ENCODE measurements around the gene ROBO3. TPM values are rescaled to one million over a fixed set of nuclear protein-coding genes. Genes with fewer than 3 reads are reported as not detected.

The ROBO3 gene
- total RNA-seq, 1 experiment from 2014 or later, result 30.7 TPM

DNA sequence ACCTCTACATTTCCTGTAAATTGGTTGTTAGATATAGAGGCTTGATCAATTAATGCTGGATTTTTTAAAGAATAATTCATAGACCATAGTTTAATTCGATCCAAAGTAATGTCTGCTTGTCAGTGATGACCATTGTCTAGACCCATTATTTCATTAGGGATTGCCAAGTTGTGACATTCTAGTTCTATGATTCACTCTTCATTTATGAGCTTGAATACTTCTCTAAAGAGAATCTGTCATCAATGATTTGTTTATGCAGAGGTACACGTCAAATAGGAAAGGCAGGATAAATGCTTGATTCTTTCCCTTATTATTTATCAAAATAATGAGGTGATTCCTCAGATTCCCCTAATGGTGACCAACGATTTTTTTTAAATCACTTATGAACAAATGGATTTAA is 24.0 kb upstream of the ROBO3 start (continued):
- TF ChIP-seq FOSL1 (IDR thresholded peaks at IDR 0.05; ENCODE audit: low read depth) (no peak), MAX (IDR thresholded peaks at IDR 0.05) (no peak)

DNA sequence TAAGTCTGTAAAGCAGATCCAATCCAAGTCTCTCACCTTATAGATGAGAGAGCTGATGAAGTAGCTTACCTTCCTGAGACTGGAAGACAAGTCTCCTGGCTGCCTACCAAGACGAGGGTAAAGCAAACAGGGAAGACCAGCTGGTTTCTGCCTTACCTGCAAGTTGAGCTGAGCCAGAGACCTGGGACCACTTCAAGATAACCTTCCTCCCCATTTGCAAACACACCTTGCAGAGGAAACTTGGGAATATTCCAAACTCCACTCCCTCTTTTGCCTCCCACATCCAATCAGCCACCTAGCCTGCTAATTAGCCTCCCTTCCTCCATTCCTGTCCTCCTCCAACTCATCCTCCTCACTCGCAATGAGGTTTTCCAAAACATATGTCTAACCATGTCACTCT is 23.4 kb upstream of the ROBO3 start:
- Histone ChIP-seq H3K4me1 (ENCODE audit: control insufficient read depth in 1 of 2, insufficient read depth in 2 of 2, low read length in 2 of 2) (peaks cover 2 to 4% of the 10 kb centered on the region in 2 experiments; a peak in 3 of 4 replicates), H3K27ac (ENCODE audit: low read depth, low read length) (no peak overlapping the region), H2AFZ (ENCODE audit: low read depth, low read length, poor library complexity, severe bottlenecking) (no peak overlapping the region), H3K9me2 (ENCODE audit: insufficient read depth) (no peaks in the 10 kb centered on the region), H3K27me3 (ENCODE audit: insufficient read depth, low read length) (peaks cover 38% of the 10 kb centered on the region), H3K9me3 (ENCODE audit: control insufficient read depth in 1 of 2, insufficient read depth in 1 of 2, low read depth in 1 of 2, low read length in 2 of 2) (no peaks in the 10 kb centered on the region), H3K36me3 (ENCODE audit: control insufficient read depth in 1 of 2, insufficient read depth in 2 of 2, low read length in 2 of 2) (no peaks in the 10 kb centered on the region), H3K79me2 (ENCODE audit: insufficient read depth, low read length) (no peaks in the 10 kb centered on the region), H3K4me2 (ENCODE audit: low read length) (no peak overlapping the region), H3K9ac (ENCODE audit: low read length) (no peak overlapping the region), H4K20me1 (ENCODE audit: insufficient read depth) (no peaks in the 10 kb centered on the region), H3K4me3 (replicated peaks in 1 of 2; ENCODE audit: low read depth in 1 of 2, low read length in 2 of 2) (no peak overlapping the region)
- POLR2A ChIA-PET, result no interaction called here
- no peak for TF ChIP-seq EZH2 (IDR thresholded peaks at IDR 0.05)
- TF ChIP-seq, protein P1, sequence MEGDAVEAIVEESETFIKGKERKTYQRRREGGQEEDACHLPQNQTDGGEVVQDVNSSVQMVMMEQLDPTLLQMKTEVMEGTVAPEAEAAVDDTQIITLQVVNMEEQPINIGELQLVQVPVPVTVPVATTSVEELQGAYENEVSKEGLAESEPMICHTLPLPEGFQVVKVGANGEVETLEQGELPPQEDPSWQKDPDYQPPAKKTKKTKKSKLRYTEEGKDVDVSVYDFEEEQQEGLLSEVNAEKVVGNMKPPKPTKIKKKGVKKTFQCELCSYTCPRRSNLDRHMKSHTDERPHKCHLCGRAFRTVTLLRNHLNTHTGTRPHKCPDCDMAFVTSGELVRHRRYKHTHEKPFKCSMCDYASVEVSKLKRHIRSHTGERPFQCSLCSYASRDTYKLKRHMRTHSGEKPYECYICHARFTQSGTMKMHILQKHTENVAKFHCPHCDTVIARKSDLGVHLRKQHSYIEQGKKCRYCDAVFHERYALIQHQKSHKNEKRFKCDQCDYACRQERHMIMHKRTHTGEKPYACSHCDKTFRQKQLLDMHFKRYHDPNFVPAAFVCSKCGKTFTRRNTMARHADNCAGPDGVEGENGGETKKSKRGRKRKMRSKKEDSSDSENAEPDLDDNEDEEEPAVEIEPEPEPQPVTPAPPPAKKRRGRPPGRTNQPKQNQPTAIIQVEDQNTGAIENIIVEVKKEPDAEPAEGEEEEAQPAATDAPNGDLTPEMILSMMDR (IDR thresholded peaks at IDR 0.05 in 2 of 3, conservative IDR thresholded peaks at IDR 0.05 in 1 of 3; ENCODE audit: borderline replicate concordance in 1 of 3, insufficient read depth in 1 of 3, low read depth in 2 of 3, low read length in 2 of 3), result no peak
- no peak for TF ChIP-seq EGR1 (IDR thresholded peaks at IDR 0.05; ENCODE audit: low read depth)
- TF ChIP-seq SRF (IDR thresholded peaks at IDR 0.05; ENCODE audit: low read depth), result no peak
- TF ChIP-seq CEBPB (IDR thresholded peaks at IDR 0.05; ENCODE audit: low read depth), result no peak
- TF ChIP-seq EZH2phosphoT487 (IDR thresholded peaks at IDR 0.05; ENCODE audit: borderline replicate concordance), result no peak
- TF ChIP-seq, protein P2, sequence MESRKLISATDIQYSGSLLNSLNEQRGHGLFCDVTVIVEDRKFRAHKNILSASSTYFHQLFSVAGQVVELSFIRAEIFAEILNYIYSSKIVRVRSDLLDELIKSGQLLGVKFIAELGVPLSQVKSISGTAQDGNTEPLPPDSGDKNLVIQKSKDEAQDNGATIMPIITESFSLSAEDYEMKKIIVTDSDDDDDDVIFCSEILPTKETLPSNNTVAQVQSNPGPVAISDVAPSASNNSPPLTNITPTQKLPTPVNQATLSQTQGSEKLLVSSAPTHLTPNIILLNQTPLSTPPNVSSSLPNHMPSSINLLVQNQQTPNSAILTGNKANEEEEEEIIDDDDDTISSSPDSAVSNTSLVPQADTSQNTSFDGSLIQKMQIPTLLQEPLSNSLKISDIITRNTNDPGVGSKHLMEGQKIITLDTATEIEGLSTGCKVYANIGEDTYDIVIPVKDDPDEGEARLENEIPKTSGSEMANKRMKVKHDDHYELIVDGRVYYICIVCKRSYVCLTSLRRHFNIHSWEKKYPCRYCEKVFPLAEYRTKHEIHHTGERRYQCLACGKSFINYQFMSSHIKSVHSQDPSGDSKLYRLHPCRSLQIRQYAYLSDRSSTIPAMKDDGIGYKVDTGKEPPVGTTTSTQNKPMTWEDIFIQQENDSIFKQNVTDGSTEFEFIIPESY (IDR thresholded peaks at IDR 0.05; ENCODE audit: extremely low read depth, insufficient replicate concordance, low read length), result no peak
- TF ChIP-seq ATF3 (IDR thresholded peaks at IDR 0.05), result no peak
- no peak for TF ChIP-seq ZNF274 (IDR thresholded peaks at IDR 0.05; ENCODE audit: low read depth, low read length)
- intact Hi-C loops (cut with micrococcal nuclease), result no loop called here
- BruUV-seq (replicated peaks), result no TSS peak
- CTCF ChIA-PET, result interaction anchor here (1.1 kb wide), 1 partner anchor 35 kb away, joined by 5 read pairs; no protein-coding TSS in a partner anchor
- RAD21 ChIA-PET (ENCODE audit: low non-redundant PET in 1 of 2, low total read pairs in 2 of 2, uncharacterized antibody in 2 of 2, unreplicated experiment in 2 of 2), result no interaction called here
- ATAC-seq (no peak), DNase-seq (ENCODE audit: low read depth, low spot score) (no peak)
